ENCODE measurements around the gene PDLIM4.

The PDLIM4 gene, protein sequence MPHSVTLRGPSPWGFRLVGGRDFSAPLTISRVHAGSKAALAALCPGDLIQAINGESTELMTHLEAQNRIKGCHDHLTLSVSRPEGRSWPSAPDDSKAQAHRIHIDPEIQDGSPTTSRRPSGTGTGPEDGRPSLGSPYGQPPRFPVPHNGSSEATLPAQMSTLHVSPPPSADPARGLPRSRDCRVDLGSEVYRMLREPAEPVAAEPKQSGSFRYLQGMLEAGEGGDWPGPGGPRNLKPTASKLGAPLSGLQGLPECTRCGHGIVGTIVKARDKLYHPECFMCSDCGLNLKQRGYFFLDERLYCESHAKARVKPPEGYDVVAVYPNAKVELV

DNA sequence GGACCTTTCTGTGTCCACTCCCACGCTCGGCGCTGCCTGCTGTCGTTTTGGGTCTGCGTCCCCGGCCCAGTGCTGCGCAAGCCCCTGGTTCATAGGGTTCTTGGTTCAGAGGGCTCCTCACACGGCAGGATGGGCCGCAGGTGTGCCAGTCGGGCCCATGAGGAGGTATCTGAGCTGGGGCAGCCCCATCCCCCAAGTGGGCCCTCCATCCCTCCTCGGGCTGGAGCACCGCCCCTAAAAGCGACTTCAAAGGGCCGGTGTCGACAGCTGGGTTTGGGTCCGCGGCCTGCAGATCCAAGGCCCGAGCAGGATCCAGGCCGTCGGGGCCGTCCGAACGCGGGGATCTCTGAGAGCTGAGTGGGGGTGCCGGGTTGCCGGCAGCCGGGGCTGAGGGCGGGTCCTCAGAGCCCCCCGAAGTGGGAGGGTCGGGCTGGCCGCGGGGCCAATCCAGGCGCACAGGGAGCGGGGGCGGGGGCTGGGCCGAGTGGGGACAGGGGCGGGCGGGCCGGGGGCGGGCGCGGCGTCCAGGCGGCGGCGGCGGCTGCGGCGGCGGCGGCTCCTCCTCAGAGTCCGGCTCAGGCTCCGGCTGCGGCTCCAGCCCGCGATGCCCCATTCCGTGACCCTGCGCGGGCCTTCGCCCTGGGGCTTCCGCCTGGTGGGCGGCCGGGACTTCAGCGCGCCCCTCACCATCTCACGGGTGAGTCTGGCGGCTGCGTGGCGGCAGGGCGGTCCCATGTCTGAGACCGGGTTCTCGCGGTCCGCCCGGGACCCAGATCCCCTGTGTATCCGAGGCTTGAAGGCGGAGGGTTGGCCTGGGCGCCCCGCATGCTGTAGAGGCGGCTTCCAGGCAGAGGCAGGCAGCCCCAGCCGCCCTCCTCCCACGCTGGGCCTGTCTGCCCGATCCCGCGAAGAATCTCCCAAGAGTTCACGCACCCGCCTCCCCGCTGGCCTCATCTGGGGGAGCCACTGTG lies at the start of gene PDLIM4:
Gene PDLIM4, plus strand, starts transcription at position 566 of the 971 bp plus-strand sequence. Its CDS starts 39 bp downstream, at position 605.
- H3K9me3 ChIP-seq (ENCODE audit: control insufficient read depth, insufficient read depth, low read length), result no peaks in the 10 kb centered on the region
- no peaks in the 10 kb centered on the region for H3K36me3 ChIP-seq (ENCODE audit: insufficient read depth, low read length)
- peaks cover 17% of the 10 kb centered on the region; the same call in 1 of the 2 replicates for H3K4me1 ChIP-seq (ENCODE audit: insufficient read depth, low read length)
- H3K9ac ChIP-seq (ENCODE audit: low read depth, low read length), result peak within 1 kb of the TSS; percentile 65

- Histone ChIP-seq H3K9ac (ENCODE audit: low read depth, low read length) (no peak overlapping the region), H3K4me1 (ENCODE audit: insufficient read depth, low read length) (no peaks in the 10 kb centered on the region), H3K9me3 (ENCODE audit: control insufficient read depth, insufficient read depth, low read length) (no peaks in the 10 kb centered on the region), H3K36me3 (ENCODE audit: insufficient read depth, low read length) (no peaks in the 10 kb centered on the region)
Observed at GRCh38 chr5:132207778-132208177, 49.7 kb upstream of the PDLIM4 start.

DNA sequence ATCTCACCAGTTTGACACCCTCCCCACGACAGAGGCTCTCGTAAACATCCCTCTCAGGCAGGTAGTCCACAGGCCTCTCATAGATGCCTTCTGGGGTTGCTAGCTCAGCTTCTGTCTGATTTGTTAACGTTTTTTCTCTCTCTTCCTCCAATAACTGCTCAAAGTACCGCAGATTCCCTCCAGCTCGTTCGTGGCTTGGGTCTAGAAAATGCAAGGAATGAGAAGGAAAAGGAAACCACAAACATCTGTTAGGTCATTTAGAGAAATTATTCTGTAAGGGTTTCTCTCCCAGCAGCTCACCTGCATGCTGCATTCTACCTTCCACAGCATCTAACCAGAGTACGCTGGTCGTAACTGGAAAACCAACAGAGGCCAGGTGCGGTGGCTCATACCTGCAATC lies 48.4 kb upstream of the PDLIM4 start:
- Histone ChIP-seq H3K4me1 (ENCODE audit: insufficient read depth, low read length) (no peaks in the 10 kb centered on the region), H3K9ac (ENCODE audit: low read depth, low read length) (no peak overlapping the region), H3K36me3 (ENCODE audit: insufficient read depth, low read length) (no peaks in the 10 kb centered on the region), H3K9me3 (ENCODE audit: control insufficient read depth, insufficient read depth, low read length) (no peaks in the 10 kb centered on the region)

DNA sequence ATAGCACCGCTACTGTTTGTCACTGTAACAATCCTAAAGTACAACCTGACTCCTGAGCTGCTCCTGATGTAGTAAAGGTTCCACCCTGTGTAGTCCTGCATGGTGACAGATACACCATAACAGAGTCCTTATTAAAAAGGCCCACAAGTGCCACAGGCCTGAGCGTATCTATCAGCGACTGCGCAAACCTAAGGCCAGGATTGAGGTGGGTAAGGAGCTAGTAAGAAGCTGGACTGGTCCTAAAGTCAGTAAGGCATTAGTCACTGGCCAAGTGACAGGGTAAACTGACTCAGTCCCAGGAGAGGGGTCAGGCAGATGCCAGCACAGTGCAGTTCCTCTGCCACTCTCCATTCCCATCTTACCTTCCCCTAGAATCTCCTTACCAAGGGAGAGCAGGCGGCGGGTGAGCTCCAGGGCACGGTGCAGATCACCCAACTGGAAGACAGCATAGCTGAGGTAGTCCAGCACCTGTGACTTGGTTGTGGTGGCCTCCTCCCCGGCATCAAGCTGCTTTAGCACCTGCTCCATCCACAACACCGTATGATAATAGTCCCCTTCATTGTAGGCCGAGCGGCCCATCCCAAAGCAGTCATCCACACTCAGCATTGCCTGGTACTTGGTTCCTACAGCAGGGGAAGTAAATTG lies 47.5 kb upstream of the PDLIM4 start:
- no peaks in the 10 kb centered on the region for H3K9me3 ChIP-seq (ENCODE audit: control insufficient read depth, insufficient read depth, low read length)
- no peaks in the 10 kb centered on the region for H3K4me1 ChIP-seq (ENCODE audit: insufficient read depth, low read length)
- H3K36me3 ChIP-seq (ENCODE audit: insufficient read depth, low read length), result no peaks in the 10 kb centered on the region
- no peak overlapping the region for H3K9ac ChIP-seq (ENCODE audit: low read depth, low read length)

- Histone ChIP-seq H3K4me1 (ENCODE audit: insufficient read depth, low read length) (no peaks in the 10 kb centered on the region), H3K36me3 (ENCODE audit: insufficient read depth, low read length) (no peaks in the 10 kb centered on the region), H3K9me3 (ENCODE audit: control insufficient read depth, insufficient read depth, low read length) (no peaks in the 10 kb centered on the region), H3K9ac (ENCODE audit: low read depth, low read length) (no peak overlapping the region)
Observed at GRCh38 chr5:132210944-132211343, 46.6 kb upstream of the PDLIM4 start.

DNA sequence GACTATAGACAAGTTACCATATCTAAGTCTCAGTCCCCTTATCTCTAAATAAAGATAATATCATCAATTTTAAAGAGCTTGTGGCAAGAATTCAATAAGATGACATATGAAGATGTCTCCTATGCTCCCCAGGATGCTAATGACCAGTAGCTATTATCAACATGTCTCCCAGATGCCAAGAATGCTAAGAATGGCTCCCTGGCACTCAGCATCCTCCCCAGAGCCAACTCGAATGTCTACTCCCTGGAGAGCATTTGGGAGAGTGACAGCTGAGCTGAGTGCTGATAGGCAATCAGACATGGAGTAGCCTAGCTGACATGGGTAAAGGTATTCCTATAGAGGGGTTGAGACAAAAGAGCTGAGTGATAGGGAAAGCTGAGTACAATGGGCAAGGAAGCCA lies 45.7 kb upstream of the PDLIM4 start:
- no peaks in the 10 kb centered on the region for H3K4me1 ChIP-seq (ENCODE audit: insufficient read depth, low read length)
- H3K36me3 ChIP-seq (ENCODE audit: insufficient read depth, low read length), result no peaks in the 10 kb centered on the region
- H3K9me3 ChIP-seq (ENCODE audit: control insufficient read depth, insufficient read depth, low read length), result no peaks in the 10 kb centered on the region
- H3K9ac ChIP-seq (ENCODE audit: low read depth, low read length), result no peak overlapping the region

DNA sequence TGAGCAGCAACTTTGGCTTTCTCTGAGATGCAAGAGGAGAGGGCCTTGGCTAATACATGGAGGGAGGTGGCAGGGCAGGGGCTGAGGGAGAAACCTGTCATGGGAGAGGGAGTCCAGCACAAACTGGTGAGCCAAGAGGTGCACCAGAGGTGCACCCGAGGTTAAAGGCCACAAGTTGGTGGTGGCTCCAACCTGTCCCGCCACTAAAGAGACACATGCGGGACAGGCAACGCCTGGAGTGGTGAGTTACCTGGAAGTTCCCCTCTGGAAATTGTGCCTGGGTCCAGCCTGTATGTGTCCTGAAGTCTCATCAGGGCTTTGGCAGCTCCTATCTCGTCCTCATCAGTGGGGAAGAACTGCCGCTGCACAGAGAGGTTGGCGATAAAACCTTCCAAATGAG lies 43.8 kb upstream of the PDLIM4 start:
- no peaks in the 10 kb centered on the region for H3K9me3 ChIP-seq (ENCODE audit: control insufficient read depth, insufficient read depth, low read length)
- no peaks in the 10 kb centered on the region for H3K36me3 ChIP-seq (ENCODE audit: insufficient read depth, low read length)
- no peak overlapping the region for H3K9ac ChIP-seq (ENCODE audit: low read depth, low read length)
- H3K4me1 ChIP-seq (ENCODE audit: insufficient read depth, low read length), result no peaks in the 10 kb centered on the region

DNA sequence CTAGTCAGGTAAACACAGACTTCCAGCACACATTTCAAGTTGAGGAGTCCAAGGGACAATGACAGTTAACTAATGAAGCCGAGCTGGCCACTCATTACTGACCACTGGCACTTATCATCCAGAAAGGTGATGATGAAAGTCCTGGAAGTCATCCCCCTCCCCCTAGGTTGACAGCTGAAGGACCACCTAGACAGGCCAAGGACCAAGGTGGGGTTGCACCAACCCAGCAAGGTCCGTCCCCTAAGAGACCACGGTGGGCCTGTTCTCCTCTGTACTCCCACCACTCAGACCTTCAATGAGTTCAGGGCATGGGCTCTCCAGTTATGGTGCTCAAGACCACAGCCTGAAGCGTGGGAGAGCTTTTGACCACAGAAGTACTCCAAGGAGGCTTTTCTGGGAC lies 43.0 kb upstream of the PDLIM4 start:
- Histone ChIP-seq H3K9me3 (ENCODE audit: control insufficient read depth, insufficient read depth, low read length) (no peaks in the 10 kb centered on the region), H3K9ac (ENCODE audit: low read depth, low read length) (no peak overlapping the region), H3K36me3 (ENCODE audit: insufficient read depth, low read length) (no peaks in the 10 kb centered on the region), H3K4me1 (ENCODE audit: insufficient read depth, low read length) (no peaks in the 10 kb centered on the region)

GRCh38 chr5:132215329-132215728 lies 42.2 kb upstream of the PDLIM4 start:
- Histone ChIP-seq H3K4me1 (ENCODE audit: insufficient read depth, low read length) (no peaks in the 10 kb centered on the region), H3K9ac (ENCODE audit: low read depth, low read length) (no peak overlapping the region), H3K36me3 (ENCODE audit: insufficient read depth, low read length) (no peaks in the 10 kb centered on the region), H3K9me3 (ENCODE audit: control insufficient read depth, insufficient read depth, low read length) (no peaks in the 10 kb centered on the region)

DNA sequence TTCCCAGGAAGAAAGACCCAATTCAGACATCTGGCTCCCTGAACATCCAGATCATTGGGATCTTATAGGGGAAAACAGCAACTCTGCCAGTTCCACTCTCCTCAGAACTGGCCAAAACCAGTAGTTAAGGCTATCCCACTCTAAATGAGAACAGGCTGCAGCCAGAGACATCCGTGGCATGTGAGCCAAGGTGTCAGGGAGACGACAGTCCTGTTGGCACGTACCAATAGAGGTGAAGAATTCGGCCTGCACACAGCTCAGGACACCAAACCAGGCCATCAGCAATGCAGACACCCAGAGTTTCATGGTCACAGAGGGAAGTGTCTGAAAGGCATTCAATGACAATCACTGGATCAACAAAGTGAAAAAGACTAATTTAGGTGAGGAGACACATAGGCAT lies 39.2 kb upstream of the PDLIM4 start:
- Histone ChIP-seq H3K4me1 (ENCODE audit: insufficient read depth, low read length) (no peaks in the 10 kb centered on the region), H3K9ac (ENCODE audit: low read depth, low read length) (no peak overlapping the region), H3K9me3 (ENCODE audit: control insufficient read depth, insufficient read depth, low read length) (no peaks in the 10 kb centered on the region), H3K36me3 (ENCODE audit: insufficient read depth, low read length) (no peaks in the 10 kb centered on the region)

GRCh38 chr5:132219289-132219970 lies 38.1 kb upstream of the PDLIM4 start:
- no peaks in the 10 kb centered on the region for H3K4me1 ChIP-seq (ENCODE audit: insufficient read depth, low read length)
- H3K9ac ChIP-seq (ENCODE audit: low read depth, low read length), result no peak overlapping the region
- no peaks in the 10 kb centered on the region for H3K9me3 ChIP-seq (ENCODE audit: control insufficient read depth, insufficient read depth, low read length)
- no peaks in the 10 kb centered on the region for H3K36me3 ChIP-seq (ENCODE audit: insufficient read depth, low read length)

GRCh38 chr5:132219981-132220380 lies 37.5 kb upstream of the PDLIM4 start:
- H3K36me3 ChIP-seq (ENCODE audit: insufficient read depth, low read length), result no peaks in the 10 kb centered on the region
- H3K9me3 ChIP-seq (ENCODE audit: control insufficient read depth, insufficient read depth, low read length), result no peaks in the 10 kb centered on the region
- H3K4me1 ChIP-seq (ENCODE audit: insufficient read depth, low read length), result peaks cover 4% of the 10 kb centered on the region
- H3K9ac ChIP-seq (ENCODE audit: low read depth, low read length), result no peak overlapping the region

DNA sequence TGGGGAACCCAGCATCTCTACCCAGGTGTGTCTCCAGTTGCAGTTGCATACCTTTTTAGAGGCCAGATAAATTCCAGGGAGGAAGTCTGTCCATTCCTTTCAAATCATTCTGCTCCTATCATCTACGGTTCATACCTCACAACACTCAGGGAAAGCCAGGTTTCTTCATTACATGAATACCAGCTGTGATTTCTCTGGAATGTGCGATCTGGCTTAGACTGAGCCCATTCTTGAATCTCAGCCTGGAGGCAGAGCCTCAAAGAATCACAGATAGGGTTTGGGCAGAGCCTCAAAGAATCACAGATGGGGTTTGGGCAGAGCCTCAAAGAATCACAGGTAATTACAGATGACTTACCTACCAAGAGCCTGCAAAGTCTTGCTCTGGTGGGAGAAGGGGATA lies 37.0 kb upstream of the PDLIM4 start:
- Histone ChIP-seq H3K36me3 (ENCODE audit: insufficient read depth, low read length) (no peaks in the 10 kb centered on the region), H3K9ac (ENCODE audit: low read depth, low read length) (no peak overlapping the region), H3K9me3 (ENCODE audit: control insufficient read depth, insufficient read depth, low read length) (no peaks in the 10 kb centered on the region), H3K4me1 (ENCODE audit: insufficient read depth, low read length) (peaks cover 9% of the 10 kb centered on the region)

Data from ES-I3 (cell line).